A549 treated with CpdA at 1 μM for 4 hours (cell line): ENCODE results near the gene ZNF439. TPM values are rescaled to one million over a fixed set of nuclear protein-coding genes. Genes with fewer than 3 reads are reported as not detected.

Experiments
- total RNA-seq: library from RNA; stranded (reverse); fragments of 200-300 nt; extraction: Qiagen RNA extraction; gene quantifications from 5 replicates; pipeline ENCODE4 v1.2.3, GENCODE V29; 2022; ENCODE audit warnings: low read depth

ZNF439 gene
- not detected in 5 replicates for total RNA-seq

DNA sequence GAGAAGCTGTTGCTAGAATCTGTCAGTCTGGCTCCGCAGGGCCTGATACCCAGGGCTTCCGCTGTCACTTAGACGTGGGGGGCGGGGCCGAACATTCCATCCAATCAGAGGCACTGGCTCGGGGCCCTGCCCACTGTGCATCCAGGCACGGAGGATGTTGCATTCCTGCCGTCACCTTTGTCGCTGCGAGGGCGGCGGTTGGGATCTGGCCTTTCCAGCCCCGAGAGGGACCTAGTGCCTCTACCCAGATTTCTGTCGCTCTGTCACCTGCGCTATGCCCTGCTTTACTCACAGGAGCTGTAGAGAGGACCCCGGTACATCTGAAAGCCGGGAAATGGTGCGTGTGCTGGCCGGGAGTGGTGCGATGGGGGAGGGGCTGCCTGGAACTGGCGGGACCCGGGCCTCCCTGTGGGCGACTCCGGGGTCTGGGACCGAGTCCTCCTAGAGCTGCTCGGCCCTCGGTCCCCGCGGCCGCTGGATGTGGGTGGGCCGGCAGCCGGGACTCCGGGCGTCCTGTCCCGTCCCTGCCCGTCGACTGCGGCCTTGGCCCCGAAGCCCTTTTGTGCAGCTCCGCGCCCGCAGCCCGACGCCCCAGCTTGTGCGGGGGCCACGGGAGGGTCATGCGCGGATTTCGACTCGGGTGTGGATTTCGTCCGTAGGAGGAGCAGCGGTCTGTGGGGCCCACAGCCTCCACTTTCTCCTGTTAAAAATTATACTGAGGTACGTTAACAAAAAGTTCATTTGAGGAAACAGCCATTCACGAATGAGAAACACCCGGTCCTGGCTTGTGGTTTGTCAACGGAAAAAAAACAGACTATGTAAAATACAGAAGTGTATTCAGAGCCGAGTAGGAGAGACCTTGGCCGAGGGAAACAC is at the start of gene ZNF439:
TSS of gene ZNF439 (plus strand) at position 133 of the 876 bp plus-strand sequence. CDS start at position 275, 142 bp downstream.

GRCh38 chr19:11814029-11814699 is 34.4 kb upstream of the ZNF439 start, which contains the start of gene ZNF440:
Gene ZNF440, plus strand, starts transcription at chr19:11814273. Its CDS starts 175 bp downstream, at chr19:11814448.

GRCh38 chr19:11887611-11888531 is 39.3 kb downstream of the ZNF439 start, which contains the start of gene ZNF69:
Gene ZNF69, plus strand, starts transcription at chr19:11887782. Its CDS starts 142 bp downstream, at chr19:11887924.

Other genes with a start within 250 kb of the ZNF439 start
- 2.1 to 4.6 TPM (median 3.1 TPM) in 5 replicates for gene ZNF823, start 109.8 kb upstream of the ZNF439 start, total RNA-seq
- gene ZNF441, start 81.7 kb upstream of the ZNF439 start, total RNA-seq: 0.02 TPM in 1 of 5 replicates, not detected in the others
- not detected in 5 replicates for gene ZNF491, start 50.2 kb upstream of the ZNF439 start, total RNA-seq
- 0.04 to 0.22 TPM (median 0.07 TPM) in 3 of 5 replicates, not detected in the others for gene ZNF440, start 34.5 kb upstream of the ZNF439 start, total RNA-seq
- not detected in 5 replicates for gene ZNF69, start 39.1 kb downstream of the ZNF439 start, total RNA-seq
- 0.15 to 0.52 TPM (median 0.24 TPM) in 5 replicates for gene ZNF700, start 76.4 kb downstream of the ZNF439 start, total RNA-seq
- gene ZNF763, start 116.3 kb downstream of the ZNF439 start, total RNA-seq: not detected in 5 replicates
- not detected in 5 replicates for gene ZNF433, start 187.0 kb downstream of the ZNF439 start, total RNA-seq
- not detected in 5 replicates for gene ZNF878, start 204.2 kb downstream of the ZNF439 start, total RNA-seq
- not detected in 5 replicates for gene ZNF844, start 216.0 kb downstream of the ZNF439 start, total RNA-seq